Measurements from ENCODE around the gene ZNF133.
A peak's percentile ranks its signal among the peaks of the same experiment; 100 is the strongest.
"Not testable (repeated sequence)": the region's sequence is repeated elsewhere in the genome, so short reads cannot be mapped to it uniquely, and the experiment has no call there.

ZNF133 gene

GRCh38 chr20:18287915-18288748 is at the start of gene ZNF133:
Gene ZNF133 (plus strand): TSS chr20:18288527. CDS start chr20:18305687, 17,160 bp downstream.
- DNase-seq (ENCODE audit: low spot score) (peak; percentile 70), FAIRE-seq (no peak)

GRCh38 chr20:18240997-18241396 is 47.3 kb upstream of the ZNF133 start:
- FAIRE-seq, result no peak
- no peak for DNase-seq (ENCODE audit: low spot score)

GRCh38 chr20:18243802-18244201 is 44.5 kb upstream of the ZNF133 start:
- FAIRE-seq (no peak), DNase-seq (ENCODE audit: low spot score) (no peak)

GRCh38 chr20:18248545-18248944 is 39.8 kb upstream of the ZNF133 start:
- FAIRE-seq; DNase-seq (ENCODE audit: low spot score): not testable (repeated sequence)

- DNase-seq (ENCODE audit: low spot score) (no peak), FAIRE-seq (no peak)
These were observed 38.1 kb upstream of the ZNF133 start for GRCh38 chr20:18250217-18250616.

- DNase-seq (ENCODE audit: low spot score), result peak; percentile 93
- peak; percentile 97 for FAIRE-seq
These were observed 35.5 kb upstream of the ZNF133 start for GRCh38 chr20:18252597-18253451.

- FAIRE-seq (no peak), DNase-seq (ENCODE audit: low spot score) (no peak)
These were observed 33.7 kb upstream of the ZNF133 start for GRCh38 chr20:18254615-18255014.

GRCh38 chr20:18255526-18255925 is 32.8 kb upstream of the ZNF133 start:
- FAIRE-seq, result no peak
- DNase-seq (ENCODE audit: low spot score), result no peak

GRCh38 chr20:18256440-18257090 is 31.8 kb upstream of the ZNF133 start:
- no peak for FAIRE-seq

GRCh38 chr20:18258126-18258860 is 30.0 kb upstream of the ZNF133 start:
- no peak for DNase-seq (ENCODE audit: low spot score)
- no peak for FAIRE-seq

More at GRCh38 chr20:18256440-18257090, 31.8 kb upstream of the ZNF133 start:
- DNase-seq (ENCODE audit: low spot score), result no peak

GRCh38 chr20:18259730-18260129 is 28.6 kb upstream of the ZNF133 start:
- DNase-seq (ENCODE audit: low spot score) (no peak), FAIRE-seq (no peak)

- peak; percentile 89 for DNase-seq (ENCODE audit: low spot score)
- FAIRE-seq, result peak; percentile 98
These were observed 24.6 kb upstream of the ZNF133 start for GRCh38 chr20:18263723-18264122.

- DNase-seq (ENCODE audit: low spot score), result no peak
- FAIRE-seq, result no peak
These were observed 22.9 kb upstream of the ZNF133 start for GRCh38 chr20:18265441-18265840.

GRCh38 chr20:18266282-18266681 is 22.0 kb upstream of the ZNF133 start:
- DNase-seq (ENCODE audit: low spot score) (no peak), FAIRE-seq (no peak)

GRCh38 chr20:18267815-18268214 is 20.5 kb upstream of the ZNF133 start:
- DNase-seq (ENCODE audit: low spot score) (peak; percentile 7), FAIRE-seq (no peak)

GRCh38 chr20:18271160-18271559 is 17.2 kb upstream of the ZNF133 start:
- DNase-seq (ENCODE audit: low spot score) (no peak), FAIRE-seq (no peak)

- no peak for FAIRE-seq
- DNase-seq (ENCODE audit: low spot score), result no peak
These were observed 15.9 kb upstream of the ZNF133 start for GRCh38 chr20:18272451-18272850.

- FAIRE-seq (no peak), DNase-seq (ENCODE audit: low spot score) (no peak)
These were observed 14.6 kb upstream of the ZNF133 start for GRCh38 chr20:18273738-18274137.

- FAIRE-seq; DNase-seq (ENCODE audit: low spot score): not testable (repeated sequence)
These were observed 12.4 kb upstream of the ZNF133 start for GRCh38 chr20:18275960-18276359.

GRCh38 chr20:18276821-18277220 is 11.5 kb upstream of the ZNF133 start:
- FAIRE-seq, result no peak
- peak; percentile 48 for DNase-seq (ENCODE audit: low spot score)

GRCh38 chr20:18279242-18279641 is 9.1 kb upstream of the ZNF133 start:
- no peak for DNase-seq (ENCODE audit: low spot score)
- FAIRE-seq, result no peak
